GM18907 (cell line): ENCODE data around the gene CAMTA1.

Experiments
- ATAC-seq: cut with Tn5 transposase; IDR thresholded peaks from one replicate; pipeline ENCODE4 v1.9.1; 2021; ENCODE audit warnings: mild to moderate bottlenecking, moderate library complexity; ENCODE audit not compliant: unreplicated experiment

The CAMTA1 gene

DNA sequence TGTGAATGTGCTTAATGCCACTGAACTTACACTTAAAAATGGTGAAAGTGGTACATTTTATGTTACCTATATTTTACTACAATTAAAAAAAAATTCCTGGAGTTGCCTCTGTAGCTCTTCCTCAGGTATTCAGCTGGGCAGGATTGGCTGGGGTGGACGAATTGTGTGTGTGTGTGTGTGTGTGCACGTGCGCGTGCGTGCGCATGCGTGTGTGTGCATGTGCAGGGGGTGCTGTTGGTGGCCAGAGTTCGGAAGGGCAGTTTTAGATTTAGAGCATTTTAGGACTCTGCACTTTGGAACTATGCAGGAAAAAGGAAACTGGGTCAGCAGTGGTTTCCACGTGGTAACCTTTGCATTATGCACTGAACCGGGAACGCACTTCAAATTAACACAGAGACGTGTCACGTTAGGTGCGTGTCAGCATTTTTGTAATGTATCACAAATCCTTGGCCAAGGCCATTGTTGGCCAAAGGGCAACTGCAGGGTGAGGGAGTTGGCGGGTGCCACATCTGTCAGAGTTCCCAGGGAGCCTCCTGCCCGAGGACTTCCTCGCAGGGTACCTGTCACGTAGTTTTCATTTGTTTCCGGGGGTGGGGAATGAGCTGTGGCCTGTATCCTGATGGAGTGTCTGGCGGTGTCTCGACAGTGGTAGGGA, 312.8 kb downstream of the CAMTA1 start:
- no peak for ATAC-seq

DNA sequence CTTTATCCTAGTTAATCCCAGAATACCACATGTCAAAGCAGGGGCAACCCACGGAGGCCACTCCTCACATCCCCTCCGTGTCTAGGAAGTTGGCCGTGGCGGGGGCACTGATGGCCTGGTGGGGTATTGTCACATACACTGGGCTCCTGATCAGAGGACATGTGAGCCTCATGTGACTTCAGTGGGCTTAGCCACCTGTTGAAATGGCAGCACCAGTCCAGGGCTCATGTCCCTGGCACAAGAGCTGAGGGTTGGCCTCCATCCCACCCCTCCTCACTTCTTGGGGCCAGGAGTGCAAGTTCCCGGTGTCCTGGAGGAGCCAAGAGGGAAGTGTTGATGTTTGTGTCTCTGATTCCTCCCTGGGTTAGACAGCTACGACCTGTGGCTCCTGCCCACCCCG, 313.4 kb downstream of the CAMTA1 start:
- no peak for ATAC-seq

DNA sequence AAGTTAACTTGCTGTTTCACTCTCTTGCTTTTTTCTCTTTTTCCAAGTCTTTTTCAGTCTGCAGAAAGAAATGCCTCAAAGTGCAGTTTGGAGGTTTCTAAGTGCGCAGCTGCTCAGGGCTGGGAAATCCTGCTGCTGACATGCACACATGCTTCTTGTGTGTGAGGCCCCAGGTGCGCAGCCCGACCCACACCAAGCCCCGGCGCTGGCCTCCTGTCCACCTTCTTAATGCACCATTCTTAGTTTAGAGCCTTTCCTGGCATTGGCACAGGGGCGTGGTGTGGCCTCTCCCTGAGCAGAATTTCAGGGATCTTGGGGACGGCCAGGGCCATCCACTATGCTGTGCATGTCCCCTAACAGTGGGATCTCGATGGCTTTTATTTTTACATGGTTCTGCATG, 315.2 kb downstream of the CAMTA1 start:
- ATAC-seq: no peak

DNA sequence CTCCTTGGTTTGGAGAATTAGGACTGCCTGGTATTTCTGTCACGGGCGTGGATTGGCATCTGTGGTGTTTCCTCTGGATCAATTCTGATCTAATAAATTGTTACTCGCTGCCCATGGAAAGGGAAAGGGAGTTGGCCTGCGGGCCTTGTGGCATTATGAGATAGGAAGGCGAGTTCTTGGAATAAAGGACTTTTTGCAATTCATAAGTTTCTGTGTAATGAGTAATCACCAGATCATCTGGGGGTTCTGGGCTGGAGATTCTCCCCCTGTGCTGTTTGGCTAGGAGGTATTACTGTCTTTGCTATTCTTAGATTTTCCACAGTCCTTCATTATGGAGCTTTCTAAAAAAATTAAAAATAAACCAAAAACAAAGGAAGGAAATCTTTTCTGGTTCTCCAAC, 315.9 kb downstream of the CAMTA1 start:
- no peak for ATAC-seq

DNA sequence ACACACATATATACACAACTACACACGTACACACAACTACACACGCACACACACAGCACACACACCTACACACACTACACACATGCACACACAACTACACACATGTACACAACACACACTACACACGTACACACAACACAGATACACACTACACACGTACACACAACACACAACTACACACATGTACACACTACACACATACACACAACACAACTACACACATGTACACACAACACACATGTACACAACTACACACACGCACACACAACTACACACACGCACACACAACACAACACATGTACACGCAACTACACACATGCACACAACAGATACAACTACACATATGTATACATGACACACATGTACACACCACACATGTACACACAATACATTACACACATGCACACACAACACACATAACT, 318.1 kb downstream of the CAMTA1 start:
- ATAC-seq: no peak

DNA sequence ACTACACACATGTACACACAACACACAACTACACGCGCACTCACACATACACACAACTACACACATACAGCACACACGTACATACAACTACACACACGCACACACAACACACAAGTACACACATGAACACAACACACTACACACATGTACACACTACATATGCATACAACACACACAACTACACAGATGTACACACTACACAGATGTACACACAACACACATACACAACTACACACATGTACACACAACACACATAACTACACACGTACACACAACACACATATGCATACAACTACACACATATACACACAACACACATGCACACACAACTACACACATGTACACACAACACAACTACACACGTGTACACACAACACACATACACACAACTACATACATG, 318.6 kb downstream of the CAMTA1 start:
- no peak for ATAC-seq

DNA sequence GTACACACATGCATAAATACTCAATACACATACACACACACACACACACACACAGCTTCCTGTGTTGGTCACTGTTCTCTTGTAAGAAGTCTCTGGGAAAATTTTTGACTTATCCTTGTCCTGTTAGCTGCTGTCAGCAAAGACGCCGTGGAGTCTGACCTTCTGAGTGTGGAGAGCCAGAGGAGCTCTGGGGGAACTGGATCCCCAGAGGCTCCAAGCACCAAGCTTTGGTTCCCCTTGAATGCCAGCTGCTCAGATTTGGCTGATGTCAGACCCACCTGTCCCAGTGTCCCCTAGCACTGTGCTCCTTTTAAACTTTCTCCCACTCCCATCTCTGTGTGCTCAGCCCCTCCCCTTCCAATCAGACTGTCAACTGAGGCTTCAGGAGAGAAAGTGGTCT, 319.1 kb downstream of the CAMTA1 start:
- ATAC-seq: no peak

DNA sequence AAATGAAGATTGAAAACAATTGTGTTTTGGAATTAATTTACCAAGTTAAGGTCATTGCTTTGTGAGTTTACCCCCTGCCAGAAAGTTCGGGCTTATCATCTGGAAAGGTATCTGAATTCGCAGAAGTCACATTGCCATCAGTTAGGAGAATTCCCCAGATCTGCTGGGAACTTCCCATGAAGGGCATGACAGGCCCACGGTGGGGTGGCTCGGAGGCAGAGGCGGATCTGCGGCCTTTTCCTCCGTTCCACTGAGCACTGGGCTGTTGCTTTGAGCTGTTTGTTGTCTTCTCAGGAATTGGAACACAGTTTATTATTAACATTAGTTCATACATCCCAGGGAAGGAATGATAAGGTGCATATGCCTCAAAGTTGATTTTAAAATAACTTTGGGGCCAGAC, 320.0 kb downstream of the CAMTA1 start:
- no peak for ATAC-seq

DNA sequence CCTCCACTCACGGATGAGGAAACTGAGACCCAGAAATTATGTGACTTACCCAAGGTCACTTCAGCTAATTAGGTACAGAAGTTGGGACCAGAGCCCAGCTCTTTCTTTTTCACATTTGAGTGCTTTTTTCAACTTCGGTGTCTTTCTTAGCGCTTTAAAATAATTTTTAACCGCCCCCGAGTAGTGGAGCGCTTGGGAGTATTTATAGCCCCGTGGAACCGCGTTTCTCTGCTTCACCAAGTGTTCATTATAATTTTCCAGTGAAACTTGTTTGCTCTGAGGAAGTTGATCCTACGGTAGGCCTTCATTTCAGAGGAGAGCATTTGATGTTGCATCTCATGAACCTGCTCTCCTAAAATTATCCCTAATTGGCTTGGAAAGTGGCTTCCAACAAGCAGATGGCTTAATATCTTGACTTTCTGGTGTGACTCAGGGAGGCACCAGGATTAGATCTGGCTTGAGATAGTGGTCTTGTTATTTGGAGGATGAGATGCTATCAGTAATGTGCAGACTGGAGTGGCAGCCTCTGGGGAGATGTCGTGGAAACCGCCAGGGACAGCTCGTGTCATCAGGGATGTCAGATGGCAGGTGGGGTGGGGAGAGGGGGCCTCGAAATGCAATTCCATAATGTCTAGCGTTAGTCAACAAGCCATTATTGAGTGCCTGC, 321.3 kb downstream of the CAMTA1 start:
- ATAC-seq: no peak

DNA sequence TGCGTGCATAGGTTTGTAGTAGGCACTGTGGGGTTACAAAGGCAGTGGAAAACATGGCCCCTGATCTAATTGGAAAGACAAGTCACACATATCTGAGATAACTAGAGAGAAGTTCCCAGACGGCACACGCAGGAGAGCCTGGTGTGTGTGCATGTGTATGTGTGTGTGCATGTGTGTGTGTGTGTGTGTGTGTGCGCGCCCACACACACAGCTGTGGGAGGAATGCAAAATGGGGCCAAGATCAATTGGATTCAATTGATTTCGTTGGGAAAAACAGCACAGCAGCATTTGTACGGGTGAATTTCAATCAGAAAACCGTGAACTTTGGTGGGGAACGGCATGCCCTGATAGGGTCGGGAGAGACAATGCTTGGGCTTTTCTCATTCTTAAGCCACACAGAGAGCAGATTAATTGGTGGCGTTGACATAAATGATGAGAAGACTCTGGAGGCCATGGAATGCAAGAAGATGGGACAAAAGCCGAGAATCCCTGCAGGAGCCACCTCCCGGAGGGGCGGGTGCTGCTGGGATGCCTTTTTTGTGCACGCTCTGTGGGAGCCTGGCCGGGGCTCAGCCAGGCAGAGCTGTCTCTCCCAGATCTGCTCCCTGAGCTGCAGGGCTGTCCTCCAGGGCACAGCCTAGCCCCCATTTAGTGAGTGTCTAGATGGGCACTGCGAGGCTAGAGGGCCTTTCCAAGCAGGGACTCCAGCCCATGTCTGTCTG, 322.0 kb downstream of the CAMTA1 start:
- ATAC-seq: no peak

DNA sequence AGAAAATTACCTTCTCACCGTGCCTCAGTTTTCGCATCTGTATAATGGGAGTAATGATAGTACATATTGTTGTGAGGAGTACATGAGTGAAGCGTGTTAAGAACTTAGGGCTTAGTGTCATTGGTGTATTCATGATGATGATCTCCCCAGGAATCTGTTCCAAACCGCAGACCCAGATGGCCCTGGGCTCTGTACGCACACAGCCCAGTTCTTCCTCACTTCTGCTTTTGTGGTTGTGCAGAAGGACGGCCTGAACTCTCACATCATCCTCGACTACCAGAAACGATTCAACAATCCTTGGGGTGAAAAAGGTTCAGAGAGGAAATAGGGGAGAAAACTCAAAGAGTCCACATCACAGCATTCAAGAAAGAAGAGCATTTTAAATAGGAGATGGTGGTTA, 323.0 kb downstream of the CAMTA1 start:
- ATAC-seq: no peak

DNA sequence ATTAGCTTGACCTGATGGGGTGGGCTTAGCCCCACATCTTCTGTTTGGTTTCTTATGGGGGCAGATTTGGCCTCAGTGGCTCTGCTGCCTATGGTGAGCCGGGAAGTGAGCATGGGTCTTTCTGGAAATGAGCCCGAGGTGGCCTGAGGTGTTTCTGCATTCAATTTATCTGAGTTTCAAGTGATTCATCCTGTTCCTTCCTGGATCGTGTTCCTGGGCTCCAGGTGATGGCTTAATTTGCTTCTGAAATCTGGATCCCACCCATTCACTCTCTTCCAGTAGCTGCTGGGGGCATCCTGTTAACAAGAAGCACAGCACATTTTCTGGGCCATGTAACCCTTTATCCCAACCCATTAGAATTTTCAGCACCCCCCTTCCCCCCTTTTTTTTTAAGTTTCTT, 324.6 kb downstream of the CAMTA1 start:
- no peak for ATAC-seq

DNA sequence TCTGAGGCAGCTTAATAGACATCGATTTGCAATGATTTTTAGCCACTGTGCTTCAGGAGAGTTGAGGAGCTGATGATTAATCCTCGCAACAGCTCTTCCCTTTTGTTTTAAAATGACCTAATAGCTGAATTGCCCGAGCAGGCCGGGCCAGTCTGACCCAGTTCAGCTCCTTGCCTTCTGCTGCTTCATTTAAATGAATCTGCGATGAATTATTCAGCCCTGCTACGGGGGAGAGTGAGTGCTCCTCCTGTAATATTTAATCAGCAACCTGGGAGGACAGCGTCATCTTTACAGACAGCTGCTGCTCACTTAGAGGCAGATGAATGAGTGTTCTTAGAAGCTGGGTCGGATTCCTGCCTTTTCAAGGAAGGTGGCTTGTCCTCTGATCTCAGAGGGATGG, 325.1 kb downstream of the CAMTA1 start:
- no peak for ATAC-seq

DNA sequence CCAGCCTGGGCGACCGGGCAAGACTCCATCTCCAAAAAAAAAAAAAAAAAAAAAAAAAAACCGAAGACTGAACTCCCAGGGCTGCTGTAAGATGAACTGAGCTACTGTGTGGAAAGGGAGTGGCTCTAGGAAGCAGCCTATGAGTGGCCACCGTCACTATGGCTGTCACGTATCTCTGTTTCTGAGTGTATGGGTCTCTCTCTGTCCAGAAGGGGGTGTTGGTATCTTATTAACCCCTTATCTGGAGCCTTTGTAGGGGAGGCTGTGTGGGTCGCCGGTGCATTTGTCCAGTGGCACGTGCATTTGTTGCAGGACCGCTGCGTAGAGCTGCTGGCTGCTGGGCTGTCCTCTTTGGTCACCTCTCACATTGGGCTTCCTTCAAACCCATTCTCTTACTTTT, 326.6 kb downstream of the CAMTA1 start:
- no peak for ATAC-seq

DNA sequence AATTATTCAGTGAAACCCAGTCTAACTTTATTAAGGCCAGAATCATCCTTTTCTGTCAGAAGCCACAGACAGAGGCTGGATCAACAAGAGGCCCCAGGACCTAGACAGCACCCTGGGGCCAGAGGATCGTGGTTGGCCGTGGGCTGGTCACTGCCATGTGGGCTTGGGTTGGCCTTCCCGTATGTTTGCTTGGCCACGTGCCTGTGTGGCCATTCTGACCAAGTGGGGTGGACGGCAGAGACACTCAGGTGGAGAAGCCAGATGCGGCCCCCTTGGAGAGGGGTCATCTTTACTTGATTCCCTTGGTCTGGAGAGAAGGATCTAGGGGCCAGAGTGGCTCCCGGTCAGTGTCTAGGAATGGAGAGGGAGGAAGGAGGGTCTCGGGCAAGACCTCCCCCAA, 327.9 kb downstream of the CAMTA1 start:
- ATAC-seq: no peak

DNA sequence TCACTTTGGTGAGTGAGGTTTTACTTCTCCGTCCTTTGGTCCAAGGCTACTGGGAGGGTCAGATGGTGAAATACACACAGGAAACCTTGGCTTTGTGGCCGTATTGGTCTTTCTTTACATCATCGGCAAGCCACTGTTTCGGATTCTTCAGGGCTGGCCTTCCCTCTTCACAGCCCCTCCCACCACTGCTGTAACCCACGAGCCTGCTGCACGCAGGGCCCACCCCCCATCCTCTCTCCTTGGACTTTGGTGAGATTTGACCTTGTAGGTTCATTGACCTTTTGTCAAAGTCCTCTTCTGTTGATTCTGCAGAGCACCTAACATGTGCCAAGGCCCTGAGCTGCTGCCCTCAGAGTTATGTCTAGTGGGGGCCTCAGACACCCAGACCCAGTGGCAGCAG, 328.6 kb downstream of the CAMTA1 start:
- no peak for ATAC-seq

DNA sequence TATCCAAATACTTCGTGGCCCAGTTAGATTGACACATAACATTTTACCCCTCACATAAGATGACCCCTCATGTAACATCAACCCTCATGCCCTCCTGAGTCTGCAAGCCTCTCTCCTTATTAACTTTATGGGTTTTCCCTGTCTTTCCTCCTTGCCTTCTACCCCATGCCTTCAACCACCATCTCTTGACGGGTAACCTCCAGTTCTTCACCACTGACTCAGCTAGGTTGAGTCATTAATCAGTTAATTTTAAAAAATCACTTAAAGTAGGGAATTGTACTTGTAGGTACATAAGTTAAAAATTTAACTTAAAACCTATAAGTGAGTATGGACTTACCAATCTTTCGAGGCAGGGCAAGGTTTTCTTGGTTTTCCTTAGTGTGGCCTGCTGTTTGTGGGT, 330.7 kb downstream of the CAMTA1 start:
- ATAC-seq: no peak

DNA sequence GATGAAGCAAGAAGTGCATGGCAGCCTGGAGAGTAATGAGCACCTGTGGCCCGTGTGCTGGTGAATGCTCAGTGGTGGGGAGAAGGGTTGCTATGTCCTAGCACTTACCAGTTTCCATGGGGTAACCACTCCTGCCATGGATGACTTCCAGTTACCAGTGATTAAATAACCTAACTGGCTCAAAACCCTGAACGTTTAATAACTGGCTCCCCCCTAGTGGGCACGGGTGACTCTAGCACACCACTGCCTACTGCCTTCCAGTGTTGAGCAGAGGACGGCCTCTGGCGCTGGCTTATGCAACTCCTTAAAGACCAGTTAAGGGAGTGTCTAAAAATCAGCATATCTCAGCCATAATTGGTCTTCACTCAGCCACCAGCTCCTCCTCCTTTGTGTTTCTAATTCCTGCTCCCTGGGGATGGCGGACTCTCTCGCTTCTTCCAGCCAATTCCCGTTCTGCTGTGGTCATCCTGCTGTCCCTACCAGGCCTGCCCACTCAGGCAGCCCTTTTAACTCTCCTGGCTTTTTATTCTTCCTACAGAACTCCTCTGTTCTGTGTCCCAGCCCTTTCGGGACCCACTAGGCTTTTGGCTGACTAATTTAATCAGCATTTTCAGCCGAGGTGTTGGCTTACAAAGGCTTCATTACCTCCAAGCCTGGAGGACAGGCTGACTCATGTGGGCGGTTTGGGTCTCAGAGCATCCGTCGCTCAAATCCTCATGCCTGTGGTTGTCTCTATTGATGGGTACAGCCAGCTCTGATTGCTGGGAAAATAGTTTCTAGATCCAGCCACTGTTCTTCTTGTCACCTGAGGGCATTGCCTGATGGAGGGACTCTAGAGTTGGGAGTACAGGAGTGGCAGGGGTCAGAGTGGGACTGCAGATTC, 332.4 kb downstream of the CAMTA1 start:
- ATAC-seq: no peak

DNA sequence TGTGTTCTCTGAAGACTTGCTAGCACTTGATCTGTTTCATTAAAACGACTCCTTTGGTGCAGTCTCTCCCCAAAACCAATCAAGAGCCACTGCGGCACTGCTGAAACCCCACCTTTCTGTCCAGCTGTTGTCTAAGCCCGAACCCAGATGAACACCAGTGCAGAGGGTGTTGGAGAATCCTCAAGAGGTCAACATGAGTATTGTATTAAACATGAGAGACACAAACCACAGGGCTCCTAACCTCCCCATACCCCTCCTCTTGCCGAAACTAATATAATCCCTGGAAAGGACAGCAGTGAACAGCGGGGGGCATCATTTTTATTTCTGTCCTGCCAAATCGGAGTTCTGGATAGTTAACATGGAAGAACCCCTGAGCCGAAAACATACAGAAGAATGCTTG, 333.9 kb downstream of the CAMTA1 start:
- ATAC-seq: no peak

DNA sequence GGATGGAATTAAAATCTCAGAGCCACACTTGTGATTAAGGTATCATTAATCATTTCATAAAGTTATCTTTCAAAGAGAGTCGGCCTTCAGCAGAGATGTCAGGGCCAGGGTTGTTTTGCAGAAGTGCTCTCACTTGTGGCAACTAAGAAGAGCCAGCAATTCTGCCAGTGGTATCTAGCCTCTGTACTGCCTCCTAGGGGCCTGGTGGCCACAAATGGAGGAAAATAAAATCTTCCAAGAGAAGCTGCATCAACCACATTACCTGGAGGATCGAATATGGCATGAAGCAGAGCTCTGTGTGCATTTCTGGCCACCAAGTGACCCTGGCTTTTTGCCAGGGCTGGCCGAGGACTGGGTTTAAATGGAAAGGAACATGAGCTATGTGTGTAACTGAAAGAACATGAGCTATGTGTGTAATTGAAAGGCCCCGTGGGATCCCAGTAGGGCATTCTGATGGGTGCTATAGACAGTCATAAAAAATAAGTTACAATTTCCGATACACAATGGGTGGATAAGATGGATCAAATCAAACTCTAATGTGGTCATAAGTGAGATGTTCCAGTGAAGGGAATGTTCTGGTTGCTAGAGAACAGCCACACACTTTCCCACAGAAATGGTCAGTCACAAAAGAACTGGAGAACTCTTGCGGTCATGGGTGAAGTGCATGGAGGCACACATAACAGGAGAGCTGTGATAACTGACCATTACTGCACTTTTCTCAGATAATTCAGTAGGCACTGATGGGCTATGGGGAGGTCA, 335.8 kb downstream of the CAMTA1 start:
- ATAC-seq: no peak

DNA sequence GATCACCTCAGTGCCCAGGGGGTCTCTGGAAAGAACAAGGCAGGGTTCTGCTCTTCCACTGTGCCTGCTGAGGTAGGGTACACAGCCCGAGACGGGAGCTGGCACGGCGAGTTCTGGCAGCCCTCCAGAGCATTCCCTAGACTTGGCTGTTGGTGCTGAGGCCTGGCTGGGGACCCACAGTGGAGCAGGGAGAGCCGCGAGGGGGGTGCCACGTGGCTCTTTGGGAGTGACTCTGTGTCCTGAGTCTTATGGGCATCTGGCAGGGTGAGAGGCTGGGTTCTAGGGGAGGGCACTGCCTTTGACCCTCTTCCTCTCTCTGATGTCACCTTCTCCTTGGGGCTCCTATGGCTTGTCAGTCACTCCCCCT, 336.4 kb downstream of the CAMTA1 start:
- ATAC-seq: no peak
